22Rv1 (cell line): ENCODE data around the gene GSC.
"Not testable (repeated sequence)": the region's sequence is repeated elsewhere in the genome, so short reads cannot be mapped to it uniquely, and the experiment has no call there.

Experiments used
- H3K27ac ChIP-seq: fragments of 450-650 bp; 2 replicates; pipeline ENCODE4 v1.5.1; 2017
- ZFX ChIP-seq: fragments of 450-650 bp; IDR thresholded peaks from 2 replicates; pipeline ENCODE4 v1.6.1; 2017; ENCODE audit warnings: antibody characterized with exemption, borderline replicate concordance
- TF ChIP-seq, protein P1 (sequence below): fragments of 450-650 bp; IDR thresholded peaks from 2 replicates; pipeline ENCODE4 v1.5.1; 2017; ENCODE audit warnings: mild to moderate bottlenecking

GSC gene

DNA sequence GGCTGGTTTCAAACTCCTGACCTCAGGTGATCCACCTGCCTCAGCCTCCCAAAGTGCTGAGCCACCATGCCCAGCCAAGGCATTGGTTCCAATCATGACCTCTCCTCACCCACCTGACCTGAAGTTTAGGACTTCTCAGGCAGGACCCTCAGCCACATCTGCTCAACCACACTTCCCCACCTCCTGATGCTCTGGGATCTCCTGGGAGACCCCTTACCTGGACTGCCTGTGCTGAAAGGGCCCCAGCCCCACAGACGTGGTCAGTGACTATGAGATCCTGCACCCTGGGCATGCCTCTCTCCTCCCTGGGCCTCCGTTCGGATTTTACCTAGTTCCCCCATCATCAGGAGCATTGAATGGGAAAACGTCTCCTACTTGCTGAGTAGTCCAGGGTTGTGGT is 18.0 kb downstream of the GSC start:
- TF ChIP-seq ZFX = no peak
- TF ChIP-seq, protein P1, sequence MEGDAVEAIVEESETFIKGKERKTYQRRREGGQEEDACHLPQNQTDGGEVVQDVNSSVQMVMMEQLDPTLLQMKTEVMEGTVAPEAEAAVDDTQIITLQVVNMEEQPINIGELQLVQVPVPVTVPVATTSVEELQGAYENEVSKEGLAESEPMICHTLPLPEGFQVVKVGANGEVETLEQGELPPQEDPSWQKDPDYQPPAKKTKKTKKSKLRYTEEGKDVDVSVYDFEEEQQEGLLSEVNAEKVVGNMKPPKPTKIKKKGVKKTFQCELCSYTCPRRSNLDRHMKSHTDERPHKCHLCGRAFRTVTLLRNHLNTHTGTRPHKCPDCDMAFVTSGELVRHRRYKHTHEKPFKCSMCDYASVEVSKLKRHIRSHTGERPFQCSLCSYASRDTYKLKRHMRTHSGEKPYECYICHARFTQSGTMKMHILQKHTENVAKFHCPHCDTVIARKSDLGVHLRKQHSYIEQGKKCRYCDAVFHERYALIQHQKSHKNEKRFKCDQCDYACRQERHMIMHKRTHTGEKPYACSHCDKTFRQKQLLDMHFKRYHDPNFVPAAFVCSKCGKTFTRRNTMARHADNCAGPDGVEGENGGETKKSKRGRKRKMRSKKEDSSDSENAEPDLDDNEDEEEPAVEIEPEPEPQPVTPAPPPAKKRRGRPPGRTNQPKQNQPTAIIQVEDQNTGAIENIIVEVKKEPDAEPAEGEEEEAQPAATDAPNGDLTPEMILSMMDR = no peak
- H3K27ac ChIP-seq = no peak overlapping the region

DNA sequence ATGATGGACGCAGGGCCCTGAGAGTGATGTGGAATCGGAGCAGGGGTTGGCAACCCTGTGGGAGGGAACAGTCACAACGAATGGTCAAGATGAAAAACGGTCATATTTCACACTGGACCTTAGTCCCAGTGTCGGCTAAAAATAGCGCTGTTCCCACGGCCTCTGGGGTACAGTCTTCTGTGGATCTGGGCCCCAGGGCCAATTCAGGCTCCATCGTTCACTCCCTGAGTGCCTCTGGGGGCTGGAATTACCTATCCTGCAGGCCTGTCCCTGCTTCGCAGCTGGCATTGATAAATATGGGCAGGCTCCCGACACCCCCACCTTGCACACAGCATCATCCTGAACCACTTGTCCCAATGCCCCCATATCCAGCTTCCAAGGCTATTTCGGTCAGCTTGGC is 18.6 kb downstream of the GSC start:
- no peak for TF ChIP-seq ZFX
- no peak overlapping the region for H3K27ac ChIP-seq

DNA sequence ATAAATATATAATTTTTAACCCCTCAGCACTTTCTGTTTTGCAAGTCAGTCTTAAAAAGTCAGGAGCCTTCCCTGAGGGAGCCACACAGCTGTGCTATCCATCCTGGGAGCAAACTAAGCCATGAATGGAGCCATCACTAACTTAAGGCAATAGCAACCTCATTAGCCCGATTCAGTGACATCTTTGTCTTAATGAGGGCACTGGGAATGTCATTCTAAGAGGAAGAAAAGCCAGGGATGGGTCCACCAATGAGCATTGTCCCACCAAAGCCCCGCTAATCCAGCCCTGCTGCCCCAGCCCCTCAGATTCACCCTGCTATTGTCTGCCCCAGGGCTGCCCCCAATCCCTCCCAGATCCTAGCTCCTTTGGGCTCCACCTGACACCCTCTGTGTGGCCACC is 19.5 kb downstream of the GSC start:
- TF ChIP-seq, protein P1 = no peak
- TF ChIP-seq ZFX = no peak
- no peak overlapping the region for H3K27ac ChIP-seq

DNA sequence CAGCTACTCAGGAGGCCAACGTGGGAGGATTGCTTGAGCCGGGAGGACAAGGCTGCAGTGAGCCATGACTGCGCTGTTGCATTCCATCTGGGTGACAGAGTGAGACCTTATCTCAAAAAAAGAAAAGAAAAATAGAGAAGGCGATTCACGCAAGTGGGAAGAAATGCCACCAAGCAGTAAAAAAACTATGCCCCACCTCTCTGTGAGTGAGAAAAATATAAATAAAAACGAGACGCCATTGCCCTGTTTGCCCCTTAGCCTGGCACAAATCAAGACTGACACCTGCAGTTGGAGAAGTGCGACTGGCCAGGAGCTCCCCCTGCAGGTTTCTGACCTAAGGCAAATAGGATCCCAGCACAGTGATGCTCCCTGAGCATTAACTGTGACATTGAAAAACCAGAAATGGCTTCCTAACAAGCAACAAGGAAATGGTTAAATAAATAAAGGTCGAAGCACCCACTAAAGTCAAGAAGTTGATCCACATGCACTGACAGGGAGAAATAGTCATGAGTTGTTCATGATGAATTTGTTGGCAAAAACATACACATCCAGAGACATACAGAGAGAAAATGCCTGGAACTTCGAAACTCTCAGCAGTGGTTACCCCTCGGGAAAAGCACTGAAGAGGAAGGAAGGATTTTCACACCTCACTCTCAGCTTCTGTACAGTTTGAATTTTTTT is 21.1 kb downstream of the GSC start:
- no peak for TF ChIP-seq ZFX
- TF ChIP-seq, protein P1 = peak; percentile 82
- no peak overlapping the region for H3K27ac ChIP-seq

DNA sequence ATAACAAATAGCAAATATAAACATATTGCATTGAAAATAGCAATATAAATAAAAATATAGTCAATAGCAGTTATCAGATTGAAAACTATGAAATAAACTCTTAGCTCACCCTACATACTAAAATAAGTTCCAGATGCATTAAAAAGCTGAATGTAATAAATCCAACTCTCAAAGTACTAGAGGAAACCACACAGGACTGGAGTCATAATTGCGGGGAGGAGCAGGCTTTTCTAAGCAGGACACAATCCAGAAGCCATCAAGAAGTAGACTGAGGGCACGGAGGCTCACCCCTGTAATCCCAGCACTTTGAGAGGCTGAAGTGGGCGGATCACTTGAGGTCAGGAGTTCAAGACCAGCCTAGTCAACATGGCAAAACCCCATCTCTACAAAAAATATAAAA is 22.2 kb downstream of the GSC start:
- TF ChIP-seq, protein P1 = no peak
- no peak for TF ChIP-seq ZFX
- H3K27ac ChIP-seq = no peak overlapping the region

DNA sequence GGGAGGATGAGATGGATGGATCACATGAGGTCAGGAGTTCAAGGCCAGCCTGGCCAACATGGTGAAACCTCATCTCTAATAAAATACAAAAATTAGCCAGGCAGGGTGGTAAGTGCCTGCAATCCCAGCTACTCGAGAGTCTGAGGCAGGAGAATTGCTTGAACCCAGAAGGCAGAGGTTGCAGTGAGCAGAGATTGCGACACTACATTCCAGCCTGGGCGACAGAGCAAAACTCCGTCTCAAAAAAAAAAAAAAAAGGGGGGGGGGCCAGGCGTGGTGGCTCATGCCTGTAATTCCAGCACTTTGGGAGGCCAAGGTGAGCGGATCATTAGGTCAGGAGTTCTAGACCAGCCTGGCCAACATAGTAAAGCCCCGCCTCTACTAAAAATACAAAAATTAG is 22.8 kb downstream of the GSC start:
- H3K27ac ChIP-seq = not testable (repeated sequence)

DNA sequence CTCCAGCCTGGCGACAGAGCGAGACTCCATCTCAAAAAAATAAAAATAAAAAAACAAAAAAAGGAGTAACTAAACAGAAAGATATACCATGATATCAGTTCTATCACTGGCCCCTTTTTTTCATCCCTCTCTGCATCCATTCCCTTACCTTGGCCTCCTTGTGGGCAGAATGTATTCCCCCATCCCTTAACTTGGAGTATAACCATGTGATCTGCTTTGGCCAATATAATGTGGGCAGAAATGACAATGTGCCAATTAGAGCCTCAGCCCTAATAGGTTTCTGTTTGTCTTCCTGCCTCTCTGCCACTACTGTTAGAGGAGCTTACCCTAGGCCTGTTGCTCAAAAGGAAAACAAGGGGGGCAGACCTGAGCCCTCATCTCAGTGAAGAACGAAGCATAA is 23.8 kb downstream of the GSC start:
- TF ChIP-seq ZFX = no peak
- TF ChIP-seq, protein P1 = no peak
- no peak overlapping the region for H3K27ac ChIP-seq

DNA sequence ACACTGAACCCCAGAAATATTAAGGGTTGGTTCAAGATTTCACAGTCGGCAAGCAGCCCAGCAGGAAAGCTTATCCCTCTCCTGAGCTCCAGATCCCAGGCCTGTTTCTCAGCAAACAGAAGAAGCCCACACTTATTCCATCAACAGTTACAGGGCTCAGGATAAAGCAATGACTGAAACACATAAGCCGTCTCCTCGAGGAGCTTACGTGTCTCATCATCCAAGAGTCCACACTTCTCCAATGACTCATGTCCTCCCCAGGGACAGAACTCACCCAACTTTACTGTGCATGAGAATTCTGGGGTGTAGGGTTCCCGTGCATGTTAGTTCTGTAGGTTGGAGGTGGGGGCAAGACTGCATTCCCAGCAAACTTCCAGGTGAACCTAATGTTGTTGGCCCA is 31.2 kb downstream of the GSC start:
- no peak for TF ChIP-seq ZFX
- TF ChIP-seq, protein P1 = no peak
- no peak overlapping the region for H3K27ac ChIP-seq
